Hepatocyte (in vitro differentiated cells): ENCODE data around the gene ACTA2. TPM values are rescaled to one million over a fixed set of nuclear protein-coding genes. Genes with fewer than 3 reads are reported as not detected.

ENCODE experiments used
- DNase-seq: peaks from one replicate; pipeline ENCODE4 v3.0.0-alpha.2; 2016; ENCODE audit warnings: low spot score
- H2AFZ ChIP-seq: fragments of 200-600 bp; sonication (generic); 2 replicates; pipeline ENCODE4 v1.6.0; 2016; ENCODE audit warnings: antibody characterized with exemption, mild to moderate bottlenecking
- H3K27ac ChIP-seq: fragments of 200-600 bp; sonication (generic); 2 replicates; pipeline ENCODE4 v1.5.1; 2016; ENCODE audit warnings: mild to moderate bottlenecking
- H3K27me3 ChIP-seq: fragments of 200-600 bp; sonication (generic); 2 replicates; pipeline ENCODE4 v1.6.1; 2016
- H3K36me3 ChIP-seq: fragments of 200-600 bp; sonication (generic); replicated peaks from 2 replicates; pipeline ENCODE4 v1.5.1; 2016; ENCODE audit warnings: low read depth; ENCODE audit not compliant: insufficient read depth
- H3K4me1 ChIP-seq: fragments of 200-600 bp; sonication (generic); 2 replicates; pipeline ENCODE4 v1.5.1; 2016; ENCODE audit warnings: mild to moderate bottlenecking, moderate library complexity; ENCODE audit not compliant: insufficient read depth
- H3K4me2 ChIP-seq: fragments of 200-600 bp; sonication (generic); 2 replicates; pipeline ENCODE4 v1.6.0; 2016
- H3K4me3 ChIP-seq: fragments of 200-600 bp; sonication (generic); 2 replicates; pipeline ENCODE4 v1.5.1; 2016; ENCODE audit warnings: mild to moderate bottlenecking
- H3K79me2 ChIP-seq: fragments of 200-600 bp; sonication (generic); 2 replicates; pipeline ENCODE4 v1.6.0; 2017; ENCODE audit warnings: mild to moderate bottlenecking
- H3K9me2 ChIP-seq: fragments of 200-600 bp; sonication (generic); replicated peaks from 2 replicates; pipeline ENCODE4 v1.6.0; 2017; ENCODE audit warnings: mild to moderate bottlenecking; ENCODE audit not compliant: insufficient read depth
- H3K9me3 ChIP-seq: fragments of 200-600 bp; sonication (generic); 2 replicates; pipeline ENCODE4 v1.5.1; 2016; ENCODE audit warnings: low read depth, mild to moderate bottlenecking
- H4K20me1 ChIP-seq: fragments of 200-600 bp; sonication (generic); 2 replicates; pipeline ENCODE4 v1.6.0; 2016; ENCODE audit warnings: mild to moderate bottlenecking; ENCODE audit not compliant: insufficient read depth, poor library complexity, severe bottlenecking
- CTCF ChIP-seq: fragments of 200-600 bp; sonication (generic); IDR thresholded peaks from 2 replicates; pipeline ENCODE4 v1.5.1; 2016; ENCODE audit warnings: antibody characterized with exemption, mild to moderate bottlenecking; ENCODE audit not compliant: poor library complexity
- EZH2 ChIP-seq: fragments of 200-600 bp; sonication (generic); IDR thresholded peaks from 2 replicates; pipeline ENCODE4 v1.6.1; 2016; ENCODE audit warnings: antibody characterized with exemption, mild to moderate bottlenecking, borderline replicate concordance
- EZH2phosphoT487 ChIP-seq: fragments of 200-600 bp; sonication (generic); IDR thresholded peaks from one replicate; pipeline ENCODE4 v1.6.1; 2018; ENCODE audit warnings: antibody characterized with exemption, mild to moderate bottlenecking, low read depth, moderate library complexity; ENCODE audit not compliant: unreplicated experiment, severe bottlenecking
- WGBS: methylation state at CpG from one replicate; pipeline ENCODE4 v1.1.6; 2016; ENCODE audit warnings: low lambda C conversion rate; ENCODE audit errors: missing lambda C conversion rate; 5-methylcytosine and 5-hydroxymethylcytosine counted together
- polyA plus RNA-seq: library from polyadenylated mRNA; unstranded; fragments of >200 nt; fragmentation: Nextera tagmentation; extraction: Ambion mirVana; gene quantifications from 2 replicates; pipeline ENCODE4 v1.2.1, GENCODE V29; 2016
- total RNA-seq: library from RNA; depleted of rRNA; stranded (reverse); fragments of >200 nt; gene quantifications from 2 replicates; pipeline ENCODE4 v1.2.3, GENCODE V29; 2014

The ACTA2 gene
- total and polyA plus RNA-seq, 2 experiments from 2014 or later = 207 to 218 TPM

- Histone ChIP-seq H2AFZ (no peak overlapping the region), H3K36me3 (no peaks in the 10 kb centered on the region), H3K79me2 (peaks cover 10% of the 10 kb centered on the region), H3K27me3 (no peaks in the 10 kb centered on the region), H3K4me2 (peak overlapping the region; percentile 89), H4K20me1 (no peaks in the 10 kb centered on the region), H3K9me2 (no peaks in the 10 kb centered on the region), H3K9me3 (no peaks in the 10 kb centered on the region), H3K4me3 (no peak overlapping the region), H3K4me1 (peaks cover 12% of the 10 kb centered on the region), H3K27ac (peak overlapping the region; percentile 59)
- 84% methylated on average over 2 of the region's 2 CpGs for WGBS
- TF ChIP-seq EZH2 (no peak), EZH2phosphoT487 (no peak), CTCF (no peak)
- DNase-seq = no peak
These were observed 36.9 kb upstream of the ACTA2 start for GRCh38 chr10:88989423-88989822.

- no peak for DNase-seq
- Histone ChIP-seq H2AFZ (no peak overlapping the region), H3K36me3 (no peaks in the 10 kb centered on the region), H3K27me3 (no peaks in the 10 kb centered on the region), H3K9me2 (no peaks in the 10 kb centered on the region), H4K20me1 (no peaks in the 10 kb centered on the region), H3K4me1 (peaks cover 18% of the 10 kb centered on the region), H3K9me3 (no peaks in the 10 kb centered on the region), H3K79me2 (peaks cover 7% of the 10 kb centered on the region), H3K4me3 (no peak overlapping the region), H3K27ac (no peak overlapping the region), H3K4me2 (no peak overlapping the region)
- 89% methylated on average over 2 of the region's 2 CpGs for WGBS
- TF ChIP-seq CTCF = no peak
- no peak for TF ChIP-seq EZH2
- TF ChIP-seq EZH2phosphoT487 = no peak
These were observed 35.3 kb upstream of the ACTA2 start for GRCh38 chr10:88987840-88988239.

GRCh38 chr10:88987243-88987725 lies 34.7 kb upstream of the ACTA2 start:
- no peak for DNase-seq
- H3K4me2 ChIP-seq = no peak overlapping the region
- no peak overlapping the region for H3K27ac ChIP-seq
- peaks cover 1% of the 10 kb centered on the region for H3K79me2 ChIP-seq
- no peaks in the 10 kb centered on the region for H3K9me2 ChIP-seq
- no peaks in the 10 kb centered on the region for H4K20me1 ChIP-seq
- H3K36me3 ChIP-seq = no peaks in the 10 kb centered on the region
- H2AFZ ChIP-seq = no peak overlapping the region
- peaks cover 16% of the 10 kb centered on the region for H3K4me1 ChIP-seq
- no peak overlapping the region for H3K4me3 ChIP-seq
- no peaks in the 10 kb centered on the region for H3K27me3 ChIP-seq
- H3K9me3 ChIP-seq = no peaks in the 10 kb centered on the region
- TF ChIP-seq EZH2phosphoT487 (no peak), EZH2 (no peak), CTCF (no peak)
